Suprapubic skin (tissue), 4 donors: ENCODE data around the gene NOL7.

Source experiments
- CTCF ChIP-seq, 2 donors: fragments of 200-600 bp in 1 of 2; fragments of 450-650 bp in 1 of 2; sonication (generic) in 1 of 2; IDR thresholded peaks; one replicate each; pipeline ENCODE4 v1.5.1; 2016 to 2019; ENCODE audit warnings: antibody characterized with exemption in 2 of 2, mild to moderate bottlenecking in 1 of 2, moderate library complexity in 1 of 2
- POLR2A ChIP-seq, 2 donors: fragments of 450-650 bp; IDR thresholded peaks; one replicate each; pipeline ENCODE4 v1.6.1; 2017; ENCODE audit warnings: antibody characterized with exemption in 2 of 2, mild to moderate bottlenecking in 2 of 2, moderate library complexity in 2 of 2
- POLR2AphosphoS5 ChIP-seq, 3 donors: sonication (generic); formaldehyde crosslinking; IDR thresholded peaks; one replicate each; pipeline ENCODE4 v1.6.1; 2017; ENCODE audit warnings: antibody characterized with exemption in 3 of 3

GRCh38 chr6:13614126-13614925 is 809 bp upstream of the NOL7 start:
- TF ChIP-seq CTCF (IDR thresholded peaks at IDR 0.05) (no peak), POLR2AphosphoS5 (IDR thresholded peaks at IDR 0.05) (no peak), POLR2A (IDR thresholded peaks at IDR 0.05) (no peak)
